Effector memory CD8-positive, alpha-beta T cell (primary cell): ENCODE results near the gene ZNF304.
"Not testable (repeated sequence)": the region's sequence is repeated elsewhere in the genome, so short reads cannot be mapped to it uniquely, and the experiment has no call there.

Experiments
- ATAC-seq: fragments of 150-1000 bp; cut with Tn5 transposase; replicated peaks from 2 replicates; pipeline ENCODE4 v1.10.0; 2021; ENCODE audit warnings: mild to moderate bottlenecking, moderate library complexity
- DNase-seq, 3 experiments: peaks; one replicate each; pipeline ENCODE4 v3.0.0; 2021
- H3K27ac Mint-ChIP-seq, 2 donors: one replicate each; pipeline ENCODE4 v1.8.0; 2022; ENCODE audit warnings: mild to moderate bottlenecking in 2 of 2, mixed read lengths in 2 of 2, moderate library complexity in 2 of 2
- H3K27me3 Mint-ChIP-seq, 2 donors: one replicate each; pipeline ENCODE4 v1.8.0; 2022; ENCODE audit warnings: mixed read lengths in 2 of 2
- H3K36me3 Mint-ChIP-seq: one replicate; pipeline ENCODE4 v1.8.0; 2022; ENCODE audit warnings: mild to moderate bottlenecking, moderate library complexity, mixed read lengths; ENCODE audit not compliant: insufficient read depth
- H3K4me1 Mint-ChIP-seq, 2 donors: one replicate each; pipeline ENCODE4 v1.8.0; 2022; ENCODE audit warnings: low read depth in 2 of 2, mixed read lengths in 2 of 2
- H3K4me3 Mint-ChIP-seq, 2 donors: one replicate each; pipeline ENCODE4 v1.8.0; 2022; ENCODE audit warnings: mild to moderate bottlenecking in 2 of 2, mixed read lengths in 2 of 2, moderate library complexity in 2 of 2
- H3K9me3 Mint-ChIP-seq, 2 donors: one replicate each; pipeline ENCODE4 v1.8.0; 2022; ENCODE audit warnings: mixed read lengths in 2 of 2

Gene ZNF304

GRCh38 chr19:57374179-57374578, 23.1 kb downstream of the ZNF304 start:
- Mint-ChIP-seq H3K9me3 (peaks cover 4 to 42% of the 10 kb centered on the region in 2 donors), H3K4me1 (no peaks in the 10 kb centered on the region), H3K27me3 (no peaks in the 10 kb centered on the region), H3K27ac (no peak overlapping the region), H3K4me3 (no peak overlapping the region), H3K36me3 (peaks cover 9% of the 10 kb centered on the region)
- no peak for ATAC-seq
- DNase-seq, result no peak

- DNase-seq, H3K4me1 Mint-ChIP-seq, H3K27me3 Mint-ChIP-seq, ATAC-seq, H3K4me3 Mint-ChIP-seq, H3K36me3 Mint-ChIP-seq, H3K27ac Mint-ChIP-seq: not testable (repeated sequence)
- H3K9me3 Mint-ChIP-seq, result peaks cover 9 to 42% of the 10 kb centered on the region in 2 donors
Measured at GRCh38 chr19:57374647-57375046, 23.6 kb downstream of the ZNF304 start.

- Mint-ChIP-seq H3K4me3 (no peak overlapping the region), H3K4me1 (no peaks in the 10 kb centered on the region), H3K36me3 (peaks cover 9% of the 10 kb centered on the region), H3K27ac (no peak overlapping the region), H3K27me3 (no peaks in the 10 kb centered on the region), H3K9me3 (peaks cover 9 to 32% of the 10 kb centered on the region in 2 donors)
- ATAC-seq (no peak), DNase-seq (no peak)
Measured at GRCh38 chr19:57376151-57376550, 25.1 kb downstream of the ZNF304 start.

DNA sequence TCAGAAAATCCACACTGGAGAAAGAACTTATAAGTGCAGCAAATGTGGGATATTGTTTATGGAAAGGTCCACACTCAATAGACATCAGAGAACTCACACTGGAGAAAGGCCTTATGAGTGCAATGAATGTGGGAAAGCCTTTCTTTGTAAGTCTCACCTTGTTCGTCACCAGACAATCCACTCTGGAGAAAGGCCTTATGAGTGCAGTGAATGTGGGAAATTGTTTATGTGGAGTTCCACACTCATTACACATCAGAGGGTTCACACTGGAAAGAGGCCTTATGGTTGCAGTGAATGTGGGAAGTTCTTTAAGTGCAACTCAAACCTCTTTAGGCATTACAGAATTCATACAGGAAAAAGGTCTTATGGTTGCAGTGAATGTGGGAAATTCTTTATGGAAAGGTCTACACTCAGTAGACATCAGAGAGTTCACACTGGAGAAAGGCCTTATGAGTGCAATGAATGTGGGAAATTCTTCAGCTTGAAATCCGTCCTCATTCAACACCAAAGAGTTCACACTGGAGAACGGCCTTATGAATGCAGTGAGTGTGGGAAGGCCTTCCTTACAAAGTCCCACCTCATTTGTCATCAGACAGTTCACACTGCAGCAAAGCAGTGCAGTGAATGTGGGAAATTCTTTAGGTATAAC, 26.6 kb downstream of the ZNF304 start:
- no peak overlapping the region for H3K27ac Mint-ChIP-seq
- no peaks in the 10 kb centered on the region for H3K4me1 Mint-ChIP-seq
- ATAC-seq (no peak), DNase-seq (no peak)
- peaks cover 7% of the 10 kb centered on the region for H3K36me3 Mint-ChIP-seq
- H3K9me3 Mint-ChIP-seq, result peaks cover 9 to 24% of the 10 kb centered on the region in 2 donors
- no peak overlapping the region for H3K4me3 Mint-ChIP-seq
- no peaks in the 10 kb centered on the region for H3K27me3 Mint-ChIP-seq

- Mint-ChIP-seq H3K27me3 (no peaks in the 10 kb centered on the region), H3K4me3 (no peak overlapping the region), H3K9me3 (peaks cover 6 to 9% of the 10 kb centered on the region in 2 donors), H3K36me3 (no peaks in the 10 kb centered on the region), H3K4me1 (no peaks in the 10 kb centered on the region), H3K27ac (no peak overlapping the region)
- ATAC-seq (no peak), DNase-seq (no peak)
Measured at GRCh38 chr19:57380923-57381322, 29.9 kb downstream of the ZNF304 start.

- Mint-ChIP-seq H3K4me3 (no peak overlapping the region), H3K9me3 (peaks cover 10 to 13% of the 10 kb centered on the region in 2 donors)
- no peak for DNase-seq
Measured at GRCh38 chr19:57382806-57383488, 31.9 kb downstream of the ZNF304 start.

GRCh38 chr19:57389194-57389729, 38.2 kb downstream of the ZNF304 start:
- Mint-ChIP-seq H3K27me3 (no peaks in the 10 kb centered on the region), H3K9me3 (peaks cover 3 to 11% of the 10 kb centered on the region in 2 donors), H3K4me1 (peaks cover 27 to 40% of the 10 kb centered on the region in 2 donors), H3K4me3 (peak overlapping the region; percentile 88 to 97), H3K27ac (peak overlapping the region; percentile 98 to 99), H3K36me3 (peaks cover 19% of the 10 kb centered on the region)
- ATAC-seq (no peak), DNase-seq (no peak)

More at GRCh38 chr19:57382806-57383488, 31.9 kb downstream of the ZNF304 start:
- H3K4me1 Mint-ChIP-seq, result no peaks in the 10 kb centered on the region
- H3K36me3 Mint-ChIP-seq, result no peaks in the 10 kb centered on the region
- ATAC-seq, result no peak
- no peaks in the 10 kb centered on the region for H3K27me3 Mint-ChIP-seq
- H3K27ac Mint-ChIP-seq, result no peak overlapping the region

- Mint-ChIP-seq H3K27me3 (no peaks in the 10 kb centered on the region), H3K27ac (peak within 1 kb of the TSS; percentile 98 to 99), H3K4me3 (peak within 1 kb of the TSS; percentile 88 to 97), H3K9me3 (peaks cover 3 to 18% of the 10 kb centered on the region in 2 donors), H3K36me3 (peaks cover 24% of the 10 kb centered on the region), H3K4me1 (peaks cover 32 to 45% of the 10 kb centered on the region in 2 donors)
- DNase-seq (peak; percentile 97 to 98 (median 97)), ATAC-seq (peak; percentile 93)
Measured at GRCh38 chr19:57389730-57390598, 38.9 kb downstream of the ZNF304 start, which contains the start of gene ZNF548. Gene ZNF548, plus strand, starts transcription at chr19:57389854. Its CDS starts 246 bp downstream, at chr19:57390100.

DNA sequence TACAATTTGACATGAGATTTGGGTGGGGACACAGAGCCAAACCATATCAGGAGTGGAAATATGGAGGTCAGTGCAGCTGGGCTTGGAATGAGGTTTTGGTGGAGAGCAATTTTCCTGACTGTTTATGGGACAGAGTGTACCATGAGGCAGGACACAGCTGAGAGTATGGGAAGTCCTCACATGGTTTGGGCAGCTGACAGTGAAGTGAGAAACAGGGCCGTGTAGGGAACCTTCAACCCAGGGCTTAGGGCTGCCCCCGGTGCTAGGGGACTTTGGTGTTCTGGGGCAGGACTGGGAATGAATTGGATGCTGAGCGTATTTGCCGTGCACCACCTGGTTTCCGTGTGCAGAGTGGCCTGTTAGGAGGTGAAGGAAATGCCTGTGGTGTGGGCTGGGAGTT, 44.6 kb downstream of the ZNF304 start:
- Mint-ChIP-seq H3K4me3 (no peak overlapping the region), H3K27me3 (no peaks in the 10 kb centered on the region), H3K4me1 (peaks cover 27 to 36% of the 10 kb centered on the region in 2 donors), H3K9me3 (peaks cover 18 to 42% of the 10 kb centered on the region in 2 donors), H3K36me3 (peaks cover 41% of the 10 kb centered on the region), H3K27ac (no peak overlapping the region)
- DNase-seq (no peak), ATAC-seq (no peak)

DNA sequence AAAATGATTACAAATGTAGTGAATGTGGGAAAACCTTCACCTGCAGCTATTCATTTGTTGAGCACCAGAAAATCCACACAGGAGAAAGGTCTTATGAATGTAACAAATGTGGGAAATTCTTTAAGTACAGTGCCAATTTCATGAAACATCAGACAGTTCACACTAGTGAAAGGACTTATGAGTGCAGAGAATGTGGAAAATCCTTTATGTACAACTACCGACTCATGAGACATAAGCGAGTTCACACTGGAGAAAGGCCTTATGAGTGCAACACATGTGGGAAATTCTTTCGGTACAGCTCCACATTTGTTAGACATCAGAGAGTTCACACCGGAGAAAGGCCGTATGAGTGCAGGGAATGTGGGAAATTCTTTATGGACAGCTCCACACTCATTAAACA, 47.8 kb downstream of the ZNF304 start:
- no peak overlapping the region for H3K4me3 Mint-ChIP-seq
- ATAC-seq, result no peak

GRCh38 chr19:57403737-57404563, 52.9 kb downstream of the ZNF304 start:
- H3K36me3 Mint-ChIP-seq, result peaks cover 2% of the 10 kb centered on the region
- no peak for DNase-seq

More for the DNA sequence above, 47.8 kb downstream of the ZNF304 start:
- H3K27ac Mint-ChIP-seq, result no peak overlapping the region
- peaks cover 40% of the 10 kb centered on the region for H3K36me3 Mint-ChIP-seq
- H3K9me3 Mint-ChIP-seq, result peaks cover 18 to 42% of the 10 kb centered on the region in 2 donors
- no peaks in the 10 kb centered on the region for H3K27me3 Mint-ChIP-seq
- peaks cover 18 to 19% of the 10 kb centered on the region in 2 donors for H3K4me1 Mint-ChIP-seq
- DNase-seq, result no peak

GRCh38 chr19:57406516-57407123, 55.5 kb downstream of the ZNF304 start:
- peak; percentile 39 for ATAC-seq
- peaks cover 9 to 15% of the 10 kb centered on the region in 2 donors for H3K4me1 Mint-ChIP-seq

More at GRCh38 chr19:57403737-57404563, 52.9 kb downstream of the ZNF304 start:
- no peak overlapping the region for H3K4me3 Mint-ChIP-seq
- no peaks in the 10 kb centered on the region for H3K27me3 Mint-ChIP-seq
- peaks cover 0 to 4% of the 10 kb centered on the region in 2 donors for H3K9me3 Mint-ChIP-seq
- H3K27ac Mint-ChIP-seq, result no peak overlapping the region
- H3K4me1 Mint-ChIP-seq, result peaks cover 0 to 3% of the 10 kb centered on the region in 2 donors
- ATAC-seq, result no peak

More at GRCh38 chr19:57406516-57407123, 55.5 kb downstream of the ZNF304 start:
- peak; percentile 50 to 67 (median 55) for DNase-seq
- H3K27ac Mint-ChIP-seq, result peak overlapping the region in 1 of 2 donors; percentile 6
- H3K36me3 Mint-ChIP-seq, result no peaks in the 10 kb centered on the region
- no peak overlapping the region for H3K4me3 Mint-ChIP-seq
- H3K27me3 Mint-ChIP-seq, result no peaks in the 10 kb centered on the region
- no peaks in the 10 kb centered on the region for H3K9me3 Mint-ChIP-seq
